ENCODE results near the gene TRIM47.
A peak's percentile ranks its signal among the peaks of the same experiment; 100 is the strongest.

TRIM47 gene

DNA sequence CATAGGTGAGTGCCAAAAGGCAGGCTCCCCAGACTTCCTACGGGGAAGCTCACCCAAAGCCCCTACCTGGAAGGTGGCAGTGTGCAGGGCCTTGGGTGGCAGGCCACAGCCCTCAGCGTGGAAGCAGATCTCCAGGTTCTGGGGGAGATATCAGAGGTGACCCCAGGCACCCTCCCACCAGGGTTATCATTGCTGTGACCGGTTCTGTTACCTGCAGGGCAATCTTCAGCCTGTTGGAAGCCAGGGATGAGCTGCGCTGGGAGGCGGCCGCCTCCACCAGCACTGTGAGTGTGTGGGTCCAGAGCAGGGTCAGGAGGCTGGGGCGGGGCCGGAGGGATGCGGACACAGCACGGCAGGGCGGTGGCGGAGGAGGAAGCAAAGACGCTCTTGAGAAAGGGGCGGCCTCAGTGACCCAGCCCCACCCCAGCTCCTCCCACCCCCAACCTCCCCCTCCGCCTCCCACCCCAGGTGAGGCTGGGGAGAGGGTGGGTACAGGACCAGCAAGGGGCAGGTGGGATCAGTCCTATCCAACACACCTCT is 47.3 kb downstream of the TRIM47 start:
- TF ChIP-seq EGR1 (IDR thresholded peaks at IDR 0.05) = no peak
- no peak for TF ChIP-seq FOXM1 (IDR thresholded peaks at IDR 0.05; ENCODE audit: borderline replicate concordance, low read depth)
- TF ChIP-seq TEAD4 (IDR thresholded peaks at IDR 0.05) = no peak
- TF ChIP-seq CREB1 (IDR thresholded peaks at IDR 0.05; ENCODE audit: low read depth) = no peak
- TF ChIP-seq EP300 (IDR thresholded peaks at IDR 0.05; ENCODE audit: borderline replicate concordance) = no peak
- no peak for TF ChIP-seq YY1 (IDR thresholded peaks at IDR 0.05; ENCODE audit: low read depth)
- no peak for TF ChIP-seq TCF12 (IDR thresholded peaks at IDR 0.05; ENCODE audit: low read depth)
- TF ChIP-seq ZBTB7A (IDR thresholded peaks at IDR 0.05; ENCODE audit: low read depth) = no peak

DNA sequence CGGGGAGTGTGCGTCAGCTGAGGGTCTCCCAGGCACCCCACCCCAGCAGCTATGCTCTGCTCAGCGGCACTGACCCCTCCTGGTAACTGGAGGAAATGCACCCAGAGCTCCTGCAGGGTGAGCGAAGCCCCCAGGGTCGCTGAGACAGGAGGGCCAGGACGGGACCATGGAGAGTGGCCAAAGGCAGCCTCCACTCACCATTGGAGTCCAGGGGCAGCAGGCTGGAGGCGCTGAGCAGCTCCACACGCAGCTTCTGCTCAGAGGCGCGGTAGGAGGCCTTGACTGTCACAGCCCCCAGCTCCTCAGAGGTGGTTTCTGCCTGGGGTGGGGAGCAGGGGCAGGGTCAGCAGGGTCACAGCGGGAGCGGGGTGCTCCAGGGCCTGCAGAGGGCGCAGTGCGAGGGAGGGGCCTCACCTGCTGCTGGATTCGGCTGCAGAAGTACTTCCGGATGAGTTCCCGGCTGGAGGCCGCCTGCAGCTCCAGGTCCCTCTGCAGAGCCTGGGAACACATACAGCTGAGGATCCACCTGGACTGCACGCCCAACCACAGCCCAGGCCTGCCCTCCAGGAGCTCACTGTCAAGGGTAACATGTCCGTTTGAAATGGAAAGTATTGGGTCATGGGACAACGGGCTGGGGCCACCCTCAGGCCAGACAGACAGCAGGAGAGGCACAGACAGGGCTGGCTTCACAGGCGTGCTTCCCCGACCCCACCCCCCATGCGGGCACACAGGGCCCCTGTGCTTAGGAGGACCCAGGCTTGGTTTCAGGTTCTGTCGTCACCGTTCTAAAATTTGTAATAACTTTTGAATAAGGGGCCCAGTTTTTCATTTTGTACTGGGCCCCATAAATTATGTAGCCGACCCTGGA is 48.0 kb downstream of the TRIM47 start:
- TF ChIP-seq, protein P1, sequence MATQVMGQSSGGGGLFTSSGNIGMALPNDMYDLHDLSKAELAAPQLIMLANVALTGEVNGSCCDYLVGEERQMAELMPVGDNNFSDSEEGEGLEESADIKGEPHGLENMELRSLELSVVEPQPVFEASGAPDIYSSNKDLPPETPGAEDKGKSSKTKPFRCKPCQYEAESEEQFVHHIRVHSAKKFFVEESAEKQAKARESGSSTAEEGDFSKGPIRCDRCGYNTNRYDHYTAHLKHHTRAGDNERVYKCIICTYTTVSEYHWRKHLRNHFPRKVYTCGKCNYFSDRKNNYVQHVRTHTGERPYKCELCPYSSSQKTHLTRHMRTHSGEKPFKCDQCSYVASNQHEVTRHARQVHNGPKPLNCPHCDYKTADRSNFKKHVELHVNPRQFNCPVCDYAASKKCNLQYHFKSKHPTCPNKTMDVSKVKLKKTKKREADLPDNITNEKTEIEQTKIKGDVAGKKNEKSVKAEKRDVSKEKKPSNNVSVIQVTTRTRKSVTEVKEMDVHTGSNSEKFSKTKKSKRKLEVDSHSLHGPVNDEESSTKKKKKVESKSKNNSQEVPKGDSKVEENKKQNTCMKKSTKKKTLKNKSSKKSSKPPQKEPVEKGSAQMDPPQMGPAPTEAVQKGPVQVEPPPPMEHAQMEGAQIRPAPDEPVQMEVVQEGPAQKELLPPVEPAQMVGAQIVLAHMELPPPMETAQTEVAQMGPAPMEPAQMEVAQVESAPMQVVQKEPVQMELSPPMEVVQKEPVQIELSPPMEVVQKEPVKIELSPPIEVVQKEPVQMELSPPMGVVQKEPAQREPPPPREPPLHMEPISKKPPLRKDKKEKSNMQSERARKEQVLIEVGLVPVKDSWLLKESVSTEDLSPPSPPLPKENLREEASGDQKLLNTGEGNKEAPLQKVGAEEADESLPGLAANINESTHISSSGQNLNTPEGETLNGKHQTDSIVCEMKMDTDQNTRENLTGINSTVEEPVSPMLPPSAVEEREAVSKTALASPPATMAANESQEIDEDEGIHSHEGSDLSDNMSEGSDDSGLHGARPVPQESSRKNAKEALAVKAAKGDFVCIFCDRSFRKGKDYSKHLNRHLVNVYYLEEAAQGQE (IDR thresholded peaks at IDR 0.05; ENCODE audit: low read depth) = no peak
- TF ChIP-seq ZBTB7A (IDR thresholded peaks at IDR 0.05; ENCODE audit: low read depth) (peak; percentile 93), EGR1 (IDR thresholded peaks at IDR 0.05) (no peak), RAD21 (IDR thresholded peaks at IDR 0.05; ENCODE audit: low read depth) (peak; percentile 46; the same call in 1 of the 2 replicates), NFIC (IDR thresholded peaks at IDR 0.05) (no peak), EP300 (IDR thresholded peaks at IDR 0.05; ENCODE audit: borderline replicate concordance) (no peak), TAF1 (IDR thresholded peaks at IDR 0.05; ENCODE audit: low read depth) (no peak), FOXM1 (IDR thresholded peaks at IDR 0.05; ENCODE audit: borderline replicate concordance, low read depth) (no peak)
- TF ChIP-seq, protein P2, sequence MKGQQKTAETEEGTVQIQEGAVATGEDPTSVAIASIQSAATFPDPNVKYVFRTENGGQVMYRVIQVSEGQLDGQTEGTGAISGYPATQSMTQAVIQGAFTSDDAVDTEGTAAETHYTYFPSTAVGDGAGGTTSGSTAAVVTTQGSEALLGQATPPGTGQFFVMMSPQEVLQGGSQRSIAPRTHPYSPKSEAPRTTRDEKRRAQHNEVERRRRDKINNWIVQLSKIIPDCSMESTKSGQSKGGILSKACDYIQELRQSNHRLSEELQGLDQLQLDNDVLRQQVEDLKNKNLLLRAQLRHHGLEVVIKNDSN (IDR thresholded peaks at IDR 0.05) = no peak

DNA sequence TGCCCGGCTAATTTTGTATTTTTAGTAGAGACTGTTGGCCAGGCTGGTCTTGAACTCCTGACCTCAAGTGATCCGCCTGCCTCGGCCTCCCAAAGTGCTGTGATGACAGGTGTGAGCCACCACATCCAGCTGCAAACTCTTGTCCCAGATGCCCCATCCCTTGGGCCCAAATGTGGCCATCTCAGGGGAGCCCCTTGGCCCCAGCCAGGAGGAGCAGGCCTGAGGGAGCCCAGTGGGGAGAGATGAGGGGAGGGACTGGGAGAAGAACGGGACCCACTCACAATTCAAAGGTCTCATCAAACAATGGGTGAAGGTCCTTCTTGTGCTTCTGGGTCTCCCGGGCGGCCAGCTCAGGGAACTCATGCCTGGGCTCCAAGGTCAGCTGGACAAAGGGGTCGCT is 48.6 kb downstream of the TRIM47 start:
- TF ChIP-seq CEBPB (IDR thresholded peaks at IDR 0.05) (no peak), TCF12 (IDR thresholded peaks at IDR 0.05; ENCODE audit: low read depth) (no peak), YY1 (IDR thresholded peaks at IDR 0.05; ENCODE audit: low read depth) (no peak), FOXM1 (IDR thresholded peaks at IDR 0.05; ENCODE audit: borderline replicate concordance, low read depth) (no peak), EP300 (IDR thresholded peaks at IDR 0.05; ENCODE audit: borderline replicate concordance) (no peak), CREB1 (IDR thresholded peaks at IDR 0.05; ENCODE audit: low read depth) (no peak), ZBTB7A (IDR thresholded peaks at IDR 0.05; ENCODE audit: low read depth) (no peak), EGR1 (IDR thresholded peaks at IDR 0.05) (no peak), NFIC (IDR thresholded peaks at IDR 0.05) (no peak), TAF1 (IDR thresholded peaks at IDR 0.05; ENCODE audit: low read depth) (no peak), TEAD4 (IDR thresholded peaks at IDR 0.05) (no peak), RAD21 (IDR thresholded peaks at IDR 0.05; ENCODE audit: low read depth) (no peak)
- TF ChIP-seq, protein P1 (IDR thresholded peaks at IDR 0.05; ENCODE audit: low read depth) = no peak
- TF ChIP-seq, protein P3, sequence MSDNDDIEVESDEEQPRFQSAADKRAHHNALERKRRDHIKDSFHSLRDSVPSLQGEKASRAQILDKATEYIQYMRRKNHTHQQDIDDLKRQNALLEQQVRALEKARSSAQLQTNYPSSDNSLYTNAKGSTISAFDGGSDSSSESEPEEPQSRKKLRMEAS (IDR thresholded peaks at IDR 0.05) = no peak
- TF ChIP-seq, protein P2 (IDR thresholded peaks at IDR 0.05) = no peak

DNA sequence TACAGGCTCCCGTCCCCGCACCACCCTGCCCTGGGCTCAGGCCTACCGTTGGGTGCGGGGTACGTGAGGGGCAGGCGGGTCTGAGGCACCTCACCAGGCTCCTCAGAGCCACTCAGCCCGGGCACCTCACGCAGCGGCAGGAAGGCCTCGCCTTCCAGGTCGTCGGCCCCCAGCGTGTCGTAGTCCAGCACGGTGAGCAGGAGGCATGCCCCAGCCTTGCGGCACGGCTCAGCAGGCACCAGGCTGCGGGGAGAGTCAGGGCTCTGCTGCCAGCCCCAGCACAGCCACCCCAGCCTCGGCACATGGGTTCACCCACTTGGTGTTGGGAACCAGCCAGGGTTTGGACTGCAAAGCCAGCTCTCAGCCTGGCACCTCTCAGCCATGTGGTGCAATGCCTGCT is 49.6 kb downstream of the TRIM47 start:
- TF ChIP-seq YY1 (IDR thresholded peaks at IDR 0.05; ENCODE audit: low read depth) (no peak), FOXM1 (IDR thresholded peaks at IDR 0.05; ENCODE audit: borderline replicate concordance, low read depth) (no peak), ZBTB7A (IDR thresholded peaks at IDR 0.05; ENCODE audit: low read depth) (no peak), CREB1 (IDR thresholded peaks at IDR 0.05; ENCODE audit: low read depth) (no peak), EP300 (IDR thresholded peaks at IDR 0.05; ENCODE audit: borderline replicate concordance) (no peak), EGR1 (IDR thresholded peaks at IDR 0.05) (no peak), TCF12 (IDR thresholded peaks at IDR 0.05; ENCODE audit: low read depth) (no peak), CEBPB (IDR thresholded peaks at IDR 0.05) (no peak), NFIC (IDR thresholded peaks at IDR 0.05) (no peak), TAF1 (IDR thresholded peaks at IDR 0.05; ENCODE audit: low read depth) (no peak), TEAD4 (IDR thresholded peaks at IDR 0.05) (no peak), RAD21 (IDR thresholded peaks at IDR 0.05; ENCODE audit: low read depth) (no peak)
- TF ChIP-seq, protein P2 (IDR thresholded peaks at IDR 0.05) = no peak
- TF ChIP-seq, protein P1 (IDR thresholded peaks at IDR 0.05; ENCODE audit: low read depth) = no peak
- TF ChIP-seq, protein P3 (IDR thresholded peaks at IDR 0.05) = no peak

Measured in Ishikawa (cell line).